Stimulated activated CD4-positive, alpha-beta T cell treated with anti-CD3 and anti-CD28 coated beads, Interleukin-12 subunit alpha, Interleukin-12 subunit beta, amount 100 ng/mL, for 48 hours (primary cell): Measurements from ENCODE around the gene ADD1.

ENCODE experiments used
- DNase-seq, 3 donors: peaks; one replicate each; pipeline ENCODE4 v3.0.0-alpha.2; 2020; ENCODE audit warnings: low read depth in 2 of 3, low spot score in 1 of 3

Gene ADD1

GRCh38 chr4:2858451-2859217 is 15.0 kb downstream of the ADD1 start:
- DNase-seq, result no peak

DNA sequence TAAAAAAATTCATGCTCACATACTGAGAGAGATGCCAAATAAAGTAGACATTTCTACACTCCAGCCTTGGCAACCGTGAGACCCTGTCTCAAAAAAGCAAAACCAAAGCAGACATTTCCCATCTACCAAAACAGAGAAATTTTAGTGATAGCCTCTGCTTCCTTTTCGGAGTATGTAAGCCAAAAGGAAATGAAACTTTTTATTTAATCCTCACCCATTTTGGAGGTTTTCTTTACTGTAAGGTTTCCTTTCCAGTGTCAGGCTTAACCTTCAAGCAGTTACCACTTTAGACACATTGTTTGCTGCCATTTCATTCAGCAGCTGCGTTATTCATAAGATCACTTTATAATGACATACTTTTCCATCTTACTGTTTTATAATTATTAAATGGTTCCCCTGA is 15.9 kb downstream of the ADD1 start:
- no peak for DNase-seq

DNA sequence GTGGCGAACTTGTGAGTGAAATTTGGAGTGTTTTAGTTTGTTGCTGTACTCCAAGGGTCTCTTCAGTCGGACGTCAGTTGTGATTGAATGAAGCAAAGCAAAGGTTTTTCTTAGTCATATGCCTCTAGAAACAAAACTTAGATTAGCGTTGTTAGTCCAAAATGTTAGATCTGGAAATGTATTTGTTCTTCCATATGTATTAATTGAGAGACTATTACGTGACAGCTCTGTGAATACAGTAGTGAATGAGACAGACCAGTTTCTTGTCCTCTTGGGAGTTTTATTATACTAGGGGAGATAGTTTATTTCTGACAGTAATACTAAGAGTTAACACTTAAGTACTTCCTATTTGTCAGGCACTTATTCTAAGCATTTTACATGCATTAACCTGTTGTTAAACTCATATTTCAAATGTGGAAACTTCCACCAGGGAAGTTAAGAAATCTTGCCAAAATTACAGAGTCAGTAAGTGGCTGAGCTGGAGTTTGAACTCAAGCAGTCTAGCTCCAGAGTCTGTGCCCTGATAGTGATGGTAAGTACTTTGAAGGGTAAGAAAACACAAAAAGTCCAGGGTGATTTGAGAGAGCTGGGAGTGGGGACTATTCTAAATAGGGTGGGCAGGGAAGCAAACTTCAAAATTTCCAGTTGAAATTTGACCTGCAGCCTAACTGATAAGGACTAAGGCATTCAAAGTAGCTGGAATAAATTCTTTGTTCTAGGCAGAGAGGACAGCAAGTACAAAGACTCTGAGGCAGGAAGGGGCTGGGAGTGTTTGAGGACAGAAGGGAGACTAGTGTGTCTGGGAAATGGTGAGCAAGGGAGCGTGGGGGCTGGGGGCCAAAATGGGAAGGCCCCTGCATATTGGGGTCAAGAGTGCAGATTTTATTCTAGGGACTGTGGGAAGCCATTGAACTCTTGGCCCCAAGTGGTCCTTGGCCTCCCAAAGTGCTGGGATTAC is 17.0 kb downstream of the ADD1 start:
- DNase-seq, result no peak

GRCh38 chr4:2861631-2862436 is 18.2 kb downstream of the ADD1 start:
- DNase-seq, result no peak

- DNase-seq, result no peak
These were observed 18.9 kb downstream of the ADD1 start for GRCh38 chr4:2862528-2862927.

- DNase-seq, result no peak
These were observed 20.0 kb downstream of the ADD1 start for GRCh38 chr4:2863649-2864048.

- DNase-seq, result no peak
These were observed 21.6 kb downstream of the ADD1 start for GRCh38 chr4:2865196-2865780.

- DNase-seq, result no peak
These were observed 22.7 kb downstream of the ADD1 start for GRCh38 chr4:2866160-2866861.

DNA sequence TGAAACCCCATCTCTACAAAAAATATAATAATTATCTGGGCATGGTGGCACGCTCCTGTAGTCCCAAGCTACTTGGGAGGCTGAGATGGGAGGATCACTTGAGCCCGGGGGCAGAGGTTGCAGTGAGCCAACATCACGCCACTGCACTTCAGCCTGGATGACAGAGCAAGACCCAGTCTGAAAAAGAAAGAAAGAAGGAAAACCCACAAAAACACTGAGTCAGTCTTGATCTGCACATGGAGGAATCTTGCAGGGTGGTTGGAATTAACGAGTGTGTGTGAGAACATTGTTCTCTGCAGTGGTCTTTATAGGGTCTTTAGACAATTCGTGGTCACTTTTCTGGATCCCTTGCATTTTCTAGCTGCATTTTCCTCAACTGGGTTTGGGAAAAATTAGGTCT is 23.2 kb downstream of the ADD1 start:
- DNase-seq, result no peak

DNA sequence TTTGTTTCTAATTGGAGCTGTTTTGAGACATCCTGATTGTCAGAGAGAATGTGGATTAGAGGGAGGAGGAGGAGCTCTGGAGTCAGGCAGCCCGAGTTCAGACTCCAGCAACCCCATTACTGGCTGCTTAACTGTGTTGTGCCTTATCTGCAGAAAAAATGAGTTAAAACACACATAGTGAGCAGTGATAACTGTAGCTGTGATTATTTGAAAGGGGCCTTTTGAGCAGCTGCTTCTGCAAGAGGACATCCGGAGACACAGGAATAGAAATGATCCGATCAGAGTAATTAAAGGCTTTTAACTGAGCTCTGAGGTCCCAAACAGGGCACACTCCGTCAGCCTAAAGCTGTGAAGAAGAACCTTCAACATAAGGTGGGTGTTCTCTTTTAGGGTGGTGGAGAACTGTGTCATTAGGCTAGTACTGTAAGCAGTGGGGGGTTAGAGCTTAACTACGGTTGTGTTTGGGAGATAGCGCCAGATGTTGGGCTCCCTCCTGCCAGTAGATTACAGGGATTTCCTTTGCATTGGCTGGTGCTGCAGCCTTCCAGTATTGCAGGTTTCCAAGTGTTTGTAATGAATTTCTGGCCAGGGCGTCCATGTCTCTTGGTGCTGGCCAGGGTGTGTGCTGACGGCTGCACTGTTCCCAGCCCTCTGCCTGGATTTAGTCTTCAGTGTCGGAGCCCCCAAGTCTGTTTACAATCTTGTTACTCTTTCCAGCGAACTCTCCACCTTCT is 24.3 kb downstream of the ADD1 start:
- DNase-seq, result no peak

GRCh38 chr4:2868877-2869487 is 25.3 kb downstream of the ADD1 start:
- no peak for DNase-seq

- no peak for DNase-seq
These were observed 26.0 kb downstream of the ADD1 start for GRCh38 chr4:2869659-2870058.

DNA sequence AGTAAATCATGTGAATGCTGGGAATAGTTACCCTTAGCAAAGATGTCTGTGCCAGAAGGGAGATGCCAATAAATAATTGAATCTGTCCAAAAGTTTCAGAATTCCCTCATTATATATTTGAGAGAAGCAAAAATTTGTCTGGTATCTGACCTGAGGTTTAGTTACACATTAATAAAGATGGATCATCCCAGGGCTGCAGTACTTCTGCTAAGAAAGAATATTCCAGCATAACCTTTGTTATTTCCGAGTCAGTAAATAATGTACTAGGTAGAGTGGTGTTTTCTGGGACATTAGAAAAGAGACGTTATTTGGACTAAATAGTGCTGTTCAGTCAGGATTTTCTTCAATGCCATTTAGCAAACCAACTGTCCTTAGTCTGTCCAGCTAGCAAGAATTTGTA is 26.4 kb downstream of the ADD1 start:
- no peak for DNase-seq

DNA sequence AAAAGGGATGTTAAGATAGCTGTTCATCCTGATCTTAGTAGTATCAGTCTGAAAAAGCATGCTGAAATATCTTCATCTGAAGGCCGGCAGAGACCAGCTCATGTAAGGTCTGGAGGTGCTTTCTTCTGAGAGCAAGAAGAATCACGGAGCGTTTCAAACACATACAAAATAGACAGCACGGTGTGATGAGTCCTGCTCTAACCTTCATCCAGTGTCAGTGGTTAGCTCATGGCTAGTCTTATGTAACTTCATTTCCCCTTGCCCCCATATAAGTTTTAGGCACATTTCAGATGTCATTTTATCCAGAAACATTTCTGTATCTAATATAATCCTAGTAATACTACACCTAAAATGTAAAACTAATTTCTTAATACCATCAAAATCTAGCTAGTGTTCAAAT is 27.8 kb downstream of the ADD1 start:
- no peak for DNase-seq

DNA sequence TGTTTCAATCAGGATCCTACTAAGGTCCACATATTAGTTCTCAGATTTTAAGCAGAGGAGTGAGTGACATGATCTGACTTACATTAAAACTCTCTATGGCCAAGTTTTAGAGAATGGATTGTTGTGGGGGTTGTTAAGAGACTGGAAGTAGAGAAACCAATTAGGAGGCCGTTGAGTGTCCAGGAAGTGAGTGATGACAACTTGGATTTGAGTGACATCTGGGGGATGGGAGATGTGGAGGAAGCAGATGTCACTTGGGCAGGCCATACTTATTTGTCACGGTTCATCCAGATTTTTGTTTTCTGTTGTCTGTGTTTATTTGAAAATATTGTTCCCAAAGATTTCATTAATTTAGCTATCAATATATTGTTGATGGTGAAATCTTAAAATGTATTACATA is 28.3 kb downstream of the ADD1 start:
- DNase-seq, result no peak

GRCh38 chr4:2873329-2873728 is 29.7 kb downstream of the ADD1 start:
- DNase-seq, result no peak

DNA sequence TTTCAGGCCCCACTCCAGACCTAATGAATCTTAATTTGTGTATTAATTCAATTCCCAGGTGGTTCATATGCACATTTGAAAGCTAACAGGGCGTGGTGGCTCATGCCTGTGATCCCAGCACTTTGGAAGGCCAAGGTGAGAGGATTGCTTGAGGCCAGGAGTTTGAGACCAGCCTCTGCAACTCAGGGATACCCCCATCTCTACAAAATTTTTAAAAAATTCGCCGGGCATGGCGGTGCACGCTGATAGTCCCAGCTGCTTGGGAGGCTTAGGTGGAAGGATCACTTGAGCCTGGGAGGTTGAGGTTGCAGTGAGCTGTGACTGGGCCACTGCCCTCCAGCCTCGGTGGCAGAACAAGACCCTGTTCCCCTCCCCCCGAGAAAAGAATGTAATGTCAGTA is 31.2 kb downstream of the ADD1 start:
- no peak for DNase-seq

GRCh38 chr4:2875556-2875955 is 31.9 kb downstream of the ADD1 start:
- no peak for DNase-seq

DNA sequence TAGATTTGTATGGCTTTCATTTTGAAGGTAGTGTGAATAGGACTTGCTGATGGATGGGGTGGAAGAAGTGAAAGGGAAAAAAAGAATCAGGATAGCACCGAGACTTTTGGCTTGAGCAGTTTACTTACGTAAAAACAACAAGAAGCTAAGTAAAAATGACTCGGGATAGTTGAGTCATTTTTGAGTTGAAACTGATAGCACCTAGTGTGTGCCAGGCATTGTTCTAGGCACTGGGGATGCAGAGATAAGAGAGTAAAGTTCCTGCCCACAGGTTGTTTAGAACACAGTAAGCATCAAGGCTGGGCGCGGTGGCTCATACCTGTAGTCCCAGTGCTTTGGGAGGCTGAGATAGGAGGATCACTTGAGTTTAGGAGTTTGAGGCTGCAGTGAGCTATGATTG is 34.7 kb downstream of the ADD1 start:
- no peak for DNase-seq
